Measurements from ENCODE around the gene PPARA. TPM values are rescaled to one million over a fixed set of nuclear protein-coding genes. Genes with fewer than 3 reads are reported as not detected.

PPARA gene
- total and polyA plus RNA-seq, 2 donors (not counting 1 experiment from before 2014, with no cell fraction given) = 4.1 to 29.8 TPM

DNA sequence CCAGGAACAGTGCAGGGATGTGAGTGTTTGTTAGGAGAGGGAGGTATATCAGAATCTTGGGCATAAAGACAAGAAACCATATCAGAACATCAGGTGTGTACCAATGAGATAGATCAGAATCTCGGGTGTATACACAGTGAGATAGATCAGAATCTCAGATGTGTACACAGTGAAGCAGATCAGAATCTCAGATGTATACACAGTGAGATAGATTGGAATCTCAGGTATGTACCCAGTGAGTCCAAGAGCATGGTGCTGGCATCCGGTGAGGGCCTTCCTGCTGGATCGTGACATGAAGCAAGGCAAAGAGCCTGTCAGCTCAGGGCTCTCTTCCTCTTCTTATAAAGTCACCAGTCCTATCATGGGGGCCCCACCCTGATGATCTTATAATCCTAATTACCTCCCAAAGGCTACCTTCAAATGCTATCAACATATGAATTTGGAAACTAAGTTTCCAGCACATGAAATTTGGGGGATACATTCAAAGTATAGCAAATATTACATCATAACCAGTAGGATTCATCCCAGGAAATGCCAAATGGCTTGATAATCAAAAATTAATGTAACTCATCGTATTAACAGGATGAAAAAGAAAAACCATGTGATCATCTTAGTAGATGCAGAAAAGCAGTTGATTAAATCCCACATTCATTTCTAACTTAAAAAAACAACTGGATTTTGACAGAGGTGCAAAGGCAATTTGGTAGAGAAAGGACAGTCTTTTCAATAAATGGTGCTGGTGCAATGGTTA, 28.6 kb downstream of the PPARA start:
- H3K4me1 ChIP-seq (ENCODE audit: control insufficient read depth in 2 of 2, insufficient read depth in 2 of 2, low read length in 2 of 2) = no peaks in the 10 kb centered on the region
- H4K20me1 ChIP-seq (ENCODE audit: control insufficient read depth, insufficient read depth, low read length, poor library complexity, severe bottlenecking) = no peaks in the 10 kb centered on the region
- TF ChIP-seq EZH2 (IDR thresholded peaks at IDR 0.05; ENCODE audit: borderline replicate concordance, insufficient read depth, low read depth, low read length, poor library complexity, severe bottlenecking) = no peak
- TF ChIP-seq, protein P1, sequence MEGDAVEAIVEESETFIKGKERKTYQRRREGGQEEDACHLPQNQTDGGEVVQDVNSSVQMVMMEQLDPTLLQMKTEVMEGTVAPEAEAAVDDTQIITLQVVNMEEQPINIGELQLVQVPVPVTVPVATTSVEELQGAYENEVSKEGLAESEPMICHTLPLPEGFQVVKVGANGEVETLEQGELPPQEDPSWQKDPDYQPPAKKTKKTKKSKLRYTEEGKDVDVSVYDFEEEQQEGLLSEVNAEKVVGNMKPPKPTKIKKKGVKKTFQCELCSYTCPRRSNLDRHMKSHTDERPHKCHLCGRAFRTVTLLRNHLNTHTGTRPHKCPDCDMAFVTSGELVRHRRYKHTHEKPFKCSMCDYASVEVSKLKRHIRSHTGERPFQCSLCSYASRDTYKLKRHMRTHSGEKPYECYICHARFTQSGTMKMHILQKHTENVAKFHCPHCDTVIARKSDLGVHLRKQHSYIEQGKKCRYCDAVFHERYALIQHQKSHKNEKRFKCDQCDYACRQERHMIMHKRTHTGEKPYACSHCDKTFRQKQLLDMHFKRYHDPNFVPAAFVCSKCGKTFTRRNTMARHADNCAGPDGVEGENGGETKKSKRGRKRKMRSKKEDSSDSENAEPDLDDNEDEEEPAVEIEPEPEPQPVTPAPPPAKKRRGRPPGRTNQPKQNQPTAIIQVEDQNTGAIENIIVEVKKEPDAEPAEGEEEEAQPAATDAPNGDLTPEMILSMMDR (IDR thresholded peaks at IDR 0.05) = no peak
- no peak for DNase-seq
- no peaks in the 10 kb centered on the region for H3K4me1 Mint-ChIP-seq
- POLR2A ChIA-PET = interaction anchor here (0.5 kb wide), 1 partner anchor 574 kb away, joined by 6 read pairs; no protein-coding TSS in a partner anchor
- H3K36me3 ChIP-seq (replicated peaks in 1 of 2; ENCODE audit: control extremely low read depth in 1 of 2, control insufficient read depth in 1 of 2, extremely low read depth in 1 of 2, insufficient read depth in 2 of 2, low read length in 1 of 2) = peaks cover 8 to 32% of the 10 kb centered on the region in 2 experiments
- intact Hi-C loops (cut with micrococcal nuclease) = no loop called here
- no peak overlapping the region for H3K4me3 Mint-ChIP-seq
- no peaks in the 10 kb centered on the region for H3K27me3 ChIP-seq (replicated peaks in 1 of 4; ENCODE audit: control extremely low read depth in 1 of 4, control insufficient read depth in 3 of 4, insufficient read depth in 4 of 4, low read length in 3 of 4)
- H3K4me2 ChIP-seq (replicated peaks; ENCODE audit: low read depth, low read length, poor library complexity, severe bottlenecking) = no peak overlapping the region
- no peaks in the 10 kb centered on the region for H3K79me2 ChIP-seq (ENCODE audit: control insufficient read depth, insufficient read depth, low read length)
- peaks cover 4 to 30% (median 28%) of the 10 kb centered on the region in 3 donors for H3K9me3 ChIP-seq (ENCODE audit: control extremely low read depth in 1 of 3, control insufficient read depth in 2 of 3, insufficient read depth in 1 of 3, low read length in 2 of 3)
- no peak overlapping the region for H3K4me3 ChIP-seq (ENCODE audit: control extremely low read depth in 1 of 5, extremely low read depth in 1 of 5, insufficient read depth in 1 of 5, low read depth in 2 of 5, low read length in 4 of 5)
- H3K9me3 Mint-ChIP-seq (ENCODE audit: insufficient read depth) = peaks cover 13% of the 10 kb centered on the region
- no peak overlapping the region for H3K9ac ChIP-seq (ENCODE audit: low read length)
- no peak overlapping the region for H2AFZ ChIP-seq (ENCODE audit: insufficient read depth, low read depth, low read length, poor library complexity, severe bottlenecking)
- no peak overlapping the region for H3K27ac ChIP-seq (ENCODE audit: low read length in 2 of 2)
- H3K27ac Mint-ChIP-seq = no peak overlapping the region
- CTCF ChIA-PET = no interaction called here
- WGBS (ENCODE audit: insufficient coverage) = 100% methylated on average over 1 of the region's 4 CpGs
- no peak for ATAC-seq (ENCODE audit: low read depth)
- H3K27me3 Mint-ChIP-seq = no peaks in the 10 kb centered on the region

DNA sequence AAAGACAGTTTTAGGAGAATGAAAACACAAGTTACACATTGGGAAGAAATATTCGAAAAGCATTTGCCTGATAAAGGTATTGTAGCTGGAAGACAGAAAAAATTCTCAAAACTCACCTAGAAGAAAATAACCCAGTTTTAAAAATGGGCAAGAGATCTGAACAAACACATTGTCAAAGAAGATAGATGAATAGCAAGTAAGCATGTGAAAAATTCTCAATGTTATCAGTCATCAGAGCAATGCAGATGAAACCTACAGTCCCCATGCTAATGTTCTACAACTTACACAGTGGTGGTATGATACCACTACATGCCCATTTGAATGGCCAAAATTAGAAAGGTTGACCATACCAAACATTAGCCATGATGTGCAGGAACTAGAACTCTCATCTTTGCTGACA, 29.4 kb downstream of the PPARA start:
- peaks cover 4 to 30% (median 28%) of the 10 kb centered on the region in 3 donors for H3K9me3 ChIP-seq (ENCODE audit: control extremely low read depth in 1 of 3, control insufficient read depth in 2 of 3, insufficient read depth in 1 of 3, low read length in 2 of 3)
- no peaks in the 10 kb centered on the region for H3K4me1 ChIP-seq (ENCODE audit: control insufficient read depth in 2 of 2, insufficient read depth in 2 of 2, low read length in 2 of 2)
- H3K9ac ChIP-seq (ENCODE audit: low read length) = no peak overlapping the region
- no peak overlapping the region for H3K27ac ChIP-seq (ENCODE audit: low read length in 2 of 2)
- ChIA-PET CTCF (no interaction called here), POLR2A (no interaction called here)
- ATAC-seq (ENCODE audit: low read depth) = no peak
- H3K4me1 Mint-ChIP-seq = no peaks in the 10 kb centered on the region
- H3K79me2 ChIP-seq (ENCODE audit: control insufficient read depth, insufficient read depth, low read length) = no peaks in the 10 kb centered on the region
- DNase-seq = no peak
- H2AFZ ChIP-seq (ENCODE audit: insufficient read depth, low read depth, low read length, poor library complexity, severe bottlenecking) = no peak overlapping the region
- TF ChIP-seq, protein P1 (IDR thresholded peaks at IDR 0.05) = no peak
- TF ChIP-seq EZH2 (IDR thresholded peaks at IDR 0.05; ENCODE audit: borderline replicate concordance, insufficient read depth, low read depth, low read length, poor library complexity, severe bottlenecking) = no peak
- H3K4me3 ChIP-seq (ENCODE audit: control extremely low read depth in 1 of 5, extremely low read depth in 1 of 5, insufficient read depth in 1 of 5, low read depth in 2 of 5, low read length in 4 of 5) = no peak overlapping the region
- H4K20me1 ChIP-seq (ENCODE audit: control insufficient read depth, insufficient read depth, low read length, poor library complexity, severe bottlenecking) = no peaks in the 10 kb centered on the region
- WGBS (ENCODE audit: insufficient coverage) = no CpG with 5 or more reads among the region's 1 CpG
- no peak overlapping the region for H3K4me3 Mint-ChIP-seq
- H3K27ac Mint-ChIP-seq = no peak overlapping the region
- H3K4me2 ChIP-seq (replicated peaks; ENCODE audit: low read depth, low read length, poor library complexity, severe bottlenecking) = no peak overlapping the region
- intact Hi-C loops (cut with micrococcal nuclease) = no loop called here
- H3K9me3 Mint-ChIP-seq (ENCODE audit: insufficient read depth) = peaks cover 13% of the 10 kb centered on the region
- peaks cover 8 to 32% of the 10 kb centered on the region in 2 experiments for H3K36me3 ChIP-seq (replicated peaks in 1 of 2; ENCODE audit: control extremely low read depth in 1 of 2, control insufficient read depth in 1 of 2, extremely low read depth in 1 of 2, insufficient read depth in 2 of 2, low read length in 1 of 2)
- no peaks in the 10 kb centered on the region for H3K27me3 Mint-ChIP-seq
- no peaks in the 10 kb centered on the region for H3K27me3 ChIP-seq (replicated peaks in 1 of 4; ENCODE audit: control extremely low read depth in 1 of 4, control insufficient read depth in 3 of 4, insufficient read depth in 4 of 4, low read length in 3 of 4)

All from B cell (primary cell).